Suppressor macrophage treated with lipopolysaccharide for 4 hours (primary cell): ENCODE results near the gene RABEP1.
A peak's percentile ranks its signal among the peaks of the same experiment; 100 is the strongest.

Experiments
- DNase-seq: peaks from one replicate; pipeline ENCODE4 v3.0.0-alpha.2; 2020

Gene RABEP1

DNA sequence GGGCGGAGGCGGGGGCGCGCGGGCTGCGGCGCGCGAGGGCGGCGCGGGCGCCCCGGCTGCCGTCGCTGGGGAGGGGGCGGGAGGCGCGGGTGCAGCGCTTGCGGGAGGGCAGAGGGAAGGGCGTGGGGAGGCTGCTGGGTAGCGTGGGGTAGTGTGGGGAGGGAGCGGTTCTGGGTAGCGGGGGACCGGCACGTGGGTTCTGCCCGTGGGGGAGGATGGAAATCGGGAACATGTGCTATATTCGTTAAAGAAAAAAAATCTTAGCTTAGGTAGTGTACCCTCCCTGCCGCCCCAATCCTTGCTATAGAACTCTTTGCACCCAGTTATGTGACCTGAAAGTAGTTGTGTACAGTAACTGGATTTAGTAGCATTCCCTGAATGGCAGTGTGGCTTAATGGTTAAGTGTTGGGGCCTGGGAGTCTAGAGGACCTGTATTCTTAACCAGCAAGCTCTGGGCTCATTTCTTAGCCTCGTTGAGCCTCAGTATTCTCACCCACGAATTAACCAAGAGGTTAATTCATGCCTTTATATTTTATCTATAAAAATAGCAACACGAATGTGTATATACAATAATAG, 646 bp downstream of the RABEP1 start:
- peak; percentile 16 for DNase-seq

DNA sequence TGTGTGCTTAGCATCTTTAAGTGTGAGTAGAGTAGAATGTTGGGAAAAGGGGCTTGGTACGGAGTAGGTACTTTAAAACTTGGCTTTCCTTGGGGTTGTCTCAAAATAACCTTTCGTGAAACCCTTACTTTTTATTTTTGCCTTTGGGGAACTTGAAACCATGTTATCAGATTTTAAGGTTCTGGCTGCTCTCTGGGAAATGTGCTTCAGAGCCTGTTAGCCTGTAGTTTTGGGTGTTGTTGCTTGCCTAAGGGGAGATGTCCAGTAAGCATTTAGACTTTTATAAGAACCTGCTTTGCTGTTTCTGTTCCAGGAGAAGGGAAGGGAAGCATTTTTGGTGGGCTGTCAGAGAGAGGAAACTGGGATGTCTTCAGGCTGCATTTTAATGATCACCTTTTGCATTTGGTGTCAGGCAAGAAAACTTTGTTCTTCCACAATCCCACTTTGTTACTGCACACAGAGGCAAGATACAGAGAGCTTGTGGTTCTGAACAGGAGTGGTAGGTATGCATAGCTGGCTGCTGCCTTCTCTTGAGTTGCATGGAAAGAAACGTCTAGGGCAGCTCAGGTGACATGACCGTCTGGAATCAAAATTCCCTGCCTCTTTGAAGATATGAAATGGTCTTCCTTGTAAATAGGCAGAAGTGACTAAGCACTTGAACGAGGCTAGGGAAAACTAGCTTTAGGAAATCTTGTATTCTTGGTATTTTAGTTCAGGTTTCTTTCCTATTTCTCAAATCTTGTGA, 1.7 kb downstream of the RABEP1 start:
- DNase-seq, result no peak

DNA sequence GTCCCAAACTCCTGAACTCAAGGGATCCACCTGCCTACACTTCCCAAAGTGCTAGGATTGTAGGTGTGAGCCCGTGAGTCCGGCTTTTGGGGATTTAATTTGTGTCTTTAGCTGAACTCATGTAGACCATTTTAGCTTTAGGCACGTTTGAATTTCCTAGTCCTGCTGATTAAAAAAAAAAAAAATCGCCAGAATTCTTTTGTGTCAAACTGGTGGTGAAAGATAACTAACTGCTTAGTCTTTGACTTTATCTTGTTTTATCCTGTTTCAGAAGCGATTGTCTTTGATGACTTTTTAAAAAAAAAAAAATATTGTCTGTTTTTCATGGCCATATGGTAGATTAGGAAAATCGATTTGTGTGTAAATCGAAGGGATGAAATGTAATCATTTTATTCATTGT, 2.6 kb downstream of the RABEP1 start:
- no peak for DNase-seq

DNA sequence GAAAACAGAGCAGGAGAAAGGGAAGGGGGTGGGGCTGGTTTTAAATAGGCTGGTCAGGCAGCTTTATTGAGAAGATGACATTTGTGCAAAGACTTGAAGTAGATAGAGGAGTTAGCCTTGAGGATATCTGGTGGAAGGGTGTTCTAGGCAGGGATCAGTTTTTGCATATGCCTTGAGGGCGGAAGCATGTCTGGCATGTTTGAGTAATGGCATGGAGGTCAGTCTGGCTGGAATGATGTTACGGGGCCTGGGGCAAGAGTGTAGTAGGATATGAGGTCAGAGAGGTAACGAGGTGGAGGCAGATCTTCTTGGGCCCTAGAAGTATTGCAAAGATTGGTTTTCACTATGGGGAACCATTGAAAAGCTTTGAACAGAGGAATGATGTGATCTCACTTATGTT, 4.8 kb downstream of the RABEP1 start:
- DNase-seq, result no peak

DNA sequence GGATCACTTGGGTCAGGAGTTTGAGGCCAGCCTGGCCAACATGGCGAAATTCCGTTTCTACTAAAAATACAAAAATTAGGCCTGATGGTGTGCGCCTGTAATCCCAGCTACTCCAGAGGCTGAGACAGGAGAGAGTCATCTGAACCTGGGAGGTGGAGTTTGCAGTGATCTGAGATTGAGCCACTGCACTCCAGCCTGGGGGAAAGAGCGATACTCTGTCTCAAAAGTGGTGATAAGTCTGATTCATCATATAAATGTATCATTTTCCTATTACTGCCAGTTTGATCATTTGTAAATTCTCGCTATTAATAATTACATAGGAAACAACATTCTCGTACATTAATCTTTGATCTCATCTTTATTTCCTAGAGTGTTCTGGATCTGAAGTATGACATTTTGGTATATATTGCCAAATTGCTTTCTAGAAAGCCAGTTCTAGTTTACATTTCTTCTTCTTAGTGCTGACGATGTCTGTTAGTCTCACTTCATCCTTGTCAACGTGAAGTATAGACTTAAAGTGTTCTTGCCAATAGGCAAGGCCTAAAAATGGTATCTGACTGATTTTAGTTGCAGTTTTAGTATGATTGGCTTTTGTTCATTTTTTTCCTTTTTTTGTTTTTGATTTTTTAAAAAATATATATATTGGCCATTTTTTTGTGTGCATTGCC, 9.7 kb downstream of the RABEP1 start:
- DNase-seq, result no peak

DNA sequence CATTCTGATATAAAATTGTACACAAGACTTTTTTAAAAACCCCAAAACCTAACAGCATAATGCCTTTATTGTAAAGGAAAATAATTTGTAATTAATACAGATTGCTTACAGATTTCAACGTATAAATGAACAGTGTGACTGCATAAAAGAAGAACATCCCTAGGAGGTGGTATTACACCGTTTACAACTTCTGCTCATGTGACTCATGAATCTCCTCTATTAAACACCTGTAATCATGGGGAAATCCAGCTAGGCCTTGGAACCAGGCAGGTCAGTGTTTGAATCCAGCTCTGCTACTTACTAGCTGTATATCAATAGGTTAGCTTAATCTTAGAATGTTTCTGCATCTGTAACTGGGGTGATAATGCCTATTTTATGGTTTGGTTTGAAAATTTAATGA, 15.2 kb downstream of the RABEP1 start:
- DNase-seq, result no peak

DNA sequence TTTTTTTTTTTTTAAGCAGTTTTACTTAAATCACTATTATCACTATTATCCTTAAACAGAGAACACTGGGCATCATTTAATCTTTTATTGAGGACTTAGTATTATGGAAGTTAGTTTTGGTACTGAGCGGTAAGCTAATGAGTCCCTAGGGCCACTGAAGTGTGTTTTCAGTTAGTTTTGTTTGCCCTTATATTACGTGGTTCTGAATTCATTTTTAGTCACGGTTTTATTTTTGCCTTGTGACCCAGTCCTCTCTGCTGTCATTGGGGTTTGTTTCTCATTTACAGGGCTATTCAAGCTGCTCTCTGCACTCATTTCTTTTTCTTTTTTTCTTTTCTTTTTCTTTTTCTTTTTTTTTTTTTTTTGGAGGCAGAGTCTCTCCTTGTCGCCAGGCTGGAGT, 17.3 kb downstream of the RABEP1 start:
- no peak for DNase-seq

DNA sequence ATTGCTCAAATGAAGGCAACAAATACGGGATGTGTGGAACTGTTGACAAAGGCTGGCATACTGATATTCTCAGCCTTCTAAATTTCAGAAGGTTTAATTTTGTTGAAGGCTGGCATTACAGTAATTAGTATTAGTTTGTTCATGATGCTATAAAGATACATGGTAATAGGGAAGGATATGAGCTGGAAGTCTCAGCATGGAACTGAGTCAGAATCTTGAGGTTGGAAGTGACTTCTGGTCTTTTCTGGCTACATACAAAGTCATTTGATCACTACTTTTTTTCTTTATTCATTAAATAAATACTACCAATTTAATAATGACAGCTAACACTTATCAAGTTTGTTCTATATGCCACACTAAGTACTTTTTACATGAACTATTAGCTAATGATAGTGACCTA, 22.6 kb downstream of the RABEP1 start:
- DNase-seq, result peak; percentile 59

DNA sequence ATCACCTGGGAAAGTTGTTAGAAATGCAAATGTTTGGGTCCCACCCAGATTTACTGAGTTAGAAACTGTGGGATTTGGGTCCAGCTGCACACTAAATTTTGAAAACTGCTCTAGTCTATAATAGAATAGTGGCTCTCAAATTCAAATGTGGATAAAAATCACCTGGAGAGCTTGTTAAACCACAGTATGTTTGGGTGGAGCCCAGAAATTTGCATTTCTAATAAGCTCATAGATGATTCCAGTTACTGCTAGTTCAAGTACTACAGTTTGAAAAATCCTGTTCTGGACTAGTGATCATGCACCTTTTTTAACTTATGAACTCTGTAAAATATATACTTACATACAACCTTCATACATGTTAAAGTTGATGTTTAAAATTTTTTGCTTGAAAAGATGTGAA, 27.8 kb downstream of the RABEP1 start:
- DNase-seq, result no peak

DNA sequence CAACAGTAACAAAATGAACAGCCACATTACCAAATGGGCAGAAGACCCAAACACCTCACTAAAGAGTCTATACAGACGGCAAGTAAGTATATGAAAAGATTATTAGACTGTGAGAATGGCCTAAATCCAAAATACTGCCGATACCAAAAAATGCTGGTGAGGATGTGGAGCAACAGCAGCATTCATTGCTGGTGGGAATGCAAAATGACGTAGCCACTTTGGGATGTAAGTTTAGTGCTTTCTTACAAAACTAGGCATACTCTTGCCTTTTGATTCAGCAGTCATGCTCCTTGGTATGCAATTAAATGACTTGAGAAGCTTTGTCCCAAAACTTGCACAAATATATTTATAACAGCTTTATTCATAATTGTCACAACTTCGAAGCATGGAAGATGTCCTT, 43.8 kb downstream of the RABEP1 start:
- no peak for DNase-seq

DNA sequence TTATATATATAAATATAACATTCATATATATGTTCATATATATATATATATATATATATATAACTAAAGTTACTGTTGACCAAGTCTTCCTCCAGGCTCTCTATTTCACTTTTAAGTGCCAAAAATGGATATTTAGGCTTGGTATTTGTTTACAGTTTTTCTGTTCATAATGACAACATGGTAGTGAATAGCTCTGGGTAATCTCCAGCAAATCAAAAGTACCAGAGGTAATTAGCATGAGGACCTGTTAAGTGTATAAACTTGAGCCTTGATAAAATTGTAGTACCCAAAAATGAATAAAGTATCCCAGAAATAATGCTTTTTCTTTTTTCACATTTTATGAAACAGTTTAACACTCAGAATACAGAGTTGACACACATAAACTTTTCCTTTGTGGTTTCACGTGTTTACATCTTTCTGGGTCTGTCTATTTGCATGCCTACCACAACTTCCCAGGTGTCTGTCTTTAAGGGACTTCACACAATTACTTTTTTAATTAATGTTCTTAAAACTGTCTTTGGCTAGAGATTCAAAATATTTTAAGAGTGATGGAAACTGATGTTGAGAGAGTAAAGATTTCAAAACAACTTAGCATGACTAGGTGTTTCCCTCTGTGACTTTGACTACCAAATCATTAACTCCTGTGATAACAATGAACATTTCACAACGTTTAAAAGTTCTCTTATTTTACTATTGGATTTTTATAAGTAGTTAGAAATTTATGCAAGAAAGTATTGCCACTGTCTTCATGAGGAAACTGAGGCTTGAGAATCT, 47.9 kb downstream of the RABEP1 start:
- no peak for DNase-seq

DNA sequence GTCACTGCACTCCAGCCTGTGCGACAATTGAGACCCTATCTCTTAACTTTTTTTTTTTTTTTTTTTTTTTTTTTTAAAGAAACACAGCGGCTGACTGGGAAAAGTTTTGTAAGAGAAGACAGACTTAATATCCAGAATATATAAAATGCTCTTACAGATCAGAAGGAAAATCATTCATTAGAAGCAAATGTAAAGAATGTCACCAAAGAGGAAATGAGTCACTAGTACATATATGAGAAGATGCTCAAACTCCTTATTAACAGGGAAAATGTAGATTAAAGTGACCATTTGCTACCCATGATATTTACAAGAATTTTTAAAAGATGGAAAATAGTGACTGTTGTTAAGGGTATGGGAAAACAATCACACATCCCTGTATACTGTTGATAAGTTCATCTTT, 48.9 kb downstream of the RABEP1 start:
- DNase-seq, result no peak

DNA sequence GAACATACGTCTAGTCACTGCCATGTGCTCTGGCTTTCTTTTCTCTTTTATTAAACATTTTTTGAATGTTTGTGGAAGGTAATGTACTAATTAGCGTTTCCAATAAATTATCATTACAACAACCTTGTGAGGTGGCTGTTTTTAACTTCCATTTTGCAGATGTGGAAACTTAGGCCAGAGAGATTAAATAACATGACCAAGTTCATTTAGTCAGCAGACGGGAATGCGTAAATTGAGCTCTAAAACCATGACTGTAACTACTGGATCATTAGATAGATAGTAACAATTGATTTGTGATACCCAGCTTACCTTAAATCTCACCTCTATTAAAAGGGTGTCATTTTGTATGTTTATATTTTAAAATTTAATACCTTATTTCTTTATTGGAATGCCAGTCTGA, 49.4 kb downstream of the RABEP1 start:
- DNase-seq, result no peak

DNA sequence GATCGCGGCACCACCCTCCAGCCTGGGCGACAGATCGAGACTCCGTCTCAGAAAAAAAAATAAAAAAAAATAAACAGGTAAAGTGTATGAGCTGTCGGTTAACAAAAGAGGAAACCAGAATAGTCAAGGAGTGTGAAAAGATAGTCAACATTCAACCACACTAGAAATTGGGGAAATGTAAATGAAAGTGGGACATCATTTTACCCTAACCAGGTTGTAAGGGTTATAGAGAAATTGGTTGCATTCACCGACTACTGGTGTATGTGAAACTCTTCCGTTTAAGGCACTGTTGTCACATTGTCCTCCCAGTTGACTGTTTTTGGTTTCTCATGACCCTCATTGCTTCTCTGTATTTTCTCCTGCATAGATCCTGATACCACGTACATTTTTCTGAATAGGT, 62.8 kb downstream of the RABEP1 start:
- DNase-seq, result no peak

DNA sequence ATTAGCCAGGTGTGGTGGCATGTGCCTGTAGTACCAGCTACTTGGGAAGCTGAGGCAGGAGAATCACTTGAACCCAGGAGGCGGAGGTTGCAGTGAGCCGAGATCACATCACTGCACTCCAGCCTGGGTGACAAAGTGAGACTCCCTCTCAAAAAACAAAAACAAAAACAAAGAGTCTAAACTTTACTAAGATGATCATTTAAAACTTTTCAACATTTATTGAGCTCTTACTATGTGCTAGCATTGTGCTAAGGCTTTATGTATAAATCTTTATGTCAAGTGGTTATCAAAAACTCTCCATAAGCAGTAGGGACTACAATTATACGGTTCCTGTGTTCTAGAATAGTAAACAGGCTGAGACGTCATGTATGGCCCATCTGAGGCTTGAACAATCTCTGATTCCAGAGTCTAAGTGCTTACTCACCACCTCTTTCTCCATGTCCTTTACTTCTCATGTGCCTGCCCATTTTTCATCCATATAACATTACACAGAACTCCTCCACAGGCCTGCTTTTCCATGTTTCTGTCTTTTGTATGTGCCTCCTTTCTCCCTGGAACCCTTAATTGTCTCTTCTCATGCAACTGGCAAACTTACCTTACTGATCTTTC, 70.7 kb downstream of the RABEP1 start:
- DNase-seq, result no peak

DNA sequence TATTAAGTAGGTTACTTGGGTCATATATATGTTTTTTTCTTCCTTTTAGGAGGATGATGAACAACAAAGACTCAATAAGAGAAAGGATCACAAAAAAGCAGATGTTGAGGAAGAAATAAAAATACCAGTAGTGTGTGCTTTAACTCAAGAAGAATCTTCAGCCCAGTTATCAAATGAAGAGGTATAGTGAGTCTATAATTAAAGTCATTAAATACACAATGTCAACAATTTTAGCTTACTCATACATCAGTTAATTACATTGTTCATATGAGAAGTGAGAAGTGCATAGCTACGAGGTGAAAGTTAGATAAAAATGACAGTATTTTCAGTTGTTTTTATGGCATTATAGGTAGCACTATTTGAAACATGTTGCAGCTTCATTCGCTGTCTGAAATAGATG, 72.2 kb downstream of the RABEP1 start:
- DNase-seq, result no peak

DNA sequence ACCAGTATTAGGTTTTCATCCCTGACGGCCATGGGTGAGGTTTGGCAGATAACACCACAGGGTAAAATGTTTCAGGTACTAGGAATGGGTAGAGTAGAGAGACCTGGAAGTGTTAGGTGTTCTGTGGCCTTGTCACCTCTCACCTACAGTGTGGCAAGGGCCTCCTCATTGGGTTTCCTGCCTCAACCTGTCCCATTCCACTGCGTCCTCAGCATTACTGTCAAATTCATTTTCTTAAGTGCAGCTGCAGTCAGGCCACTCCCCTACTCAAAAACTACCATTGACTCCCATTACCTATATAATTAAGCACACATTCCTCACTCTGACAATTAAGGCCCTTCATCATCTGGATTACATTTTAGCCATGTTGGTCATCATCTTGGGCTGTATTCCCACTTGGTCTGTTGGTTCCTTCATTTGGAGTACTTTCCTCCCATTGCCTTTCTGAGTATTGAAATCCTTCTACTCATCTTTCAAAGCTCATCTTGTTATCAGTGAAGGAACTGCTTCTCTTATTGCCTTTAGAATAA, 72.9 kb downstream of the RABEP1 start:
- no peak for DNase-seq

DNA sequence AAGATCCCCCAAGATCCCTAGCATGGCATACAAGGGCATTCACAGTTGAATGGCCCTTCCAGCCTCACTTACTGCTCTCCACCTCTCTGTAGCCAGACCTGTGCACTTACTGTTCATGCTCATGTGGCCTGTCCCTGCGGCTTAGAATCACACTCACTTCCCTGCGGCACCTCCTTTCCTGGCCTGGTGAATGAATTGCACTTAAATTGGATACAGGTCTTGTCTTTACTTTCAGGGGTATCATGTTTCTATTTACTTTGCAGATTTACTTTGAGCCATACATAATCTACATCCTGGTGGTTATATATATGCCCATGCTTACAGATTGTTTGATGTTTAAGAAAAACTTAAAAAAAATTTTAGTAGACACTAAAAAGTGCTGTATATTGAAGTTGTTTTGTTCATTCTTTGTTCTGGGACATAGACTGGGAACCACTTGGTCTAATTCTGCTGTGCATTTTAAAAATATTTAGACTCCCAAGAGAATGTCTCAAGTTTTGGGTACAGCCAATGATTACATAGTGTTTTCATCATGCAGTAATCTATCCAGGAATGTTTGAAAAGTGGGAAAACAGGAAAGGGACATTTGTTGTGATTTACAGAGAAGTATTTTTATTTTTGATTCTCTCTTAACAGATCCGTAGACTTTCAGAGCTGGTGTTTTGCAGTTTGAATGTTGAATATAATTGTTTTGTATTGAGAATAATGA, 73.5 kb downstream of the RABEP1 start:
- no peak for DNase-seq

DNA sequence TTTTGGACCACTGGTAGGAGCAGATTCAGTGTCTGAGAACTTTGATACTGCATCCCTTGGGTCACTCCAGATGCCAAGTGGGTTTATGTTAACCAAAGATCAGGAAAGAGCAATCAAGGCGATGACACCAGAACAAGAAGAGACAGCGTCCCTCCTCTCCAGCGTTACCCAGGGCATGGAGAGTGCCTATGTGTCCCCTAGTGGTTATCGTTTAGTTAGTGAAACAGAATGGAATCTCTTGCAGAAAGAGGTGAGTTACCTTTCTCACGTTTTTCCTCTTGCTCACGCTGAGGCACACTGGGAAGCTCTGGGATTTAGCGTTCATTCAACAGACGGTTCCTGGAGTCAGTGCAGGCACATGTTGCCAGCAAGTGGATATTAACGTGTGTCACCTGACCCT, 79.3 kb downstream of the RABEP1 start:
- DNase-seq, result no peak

DNA sequence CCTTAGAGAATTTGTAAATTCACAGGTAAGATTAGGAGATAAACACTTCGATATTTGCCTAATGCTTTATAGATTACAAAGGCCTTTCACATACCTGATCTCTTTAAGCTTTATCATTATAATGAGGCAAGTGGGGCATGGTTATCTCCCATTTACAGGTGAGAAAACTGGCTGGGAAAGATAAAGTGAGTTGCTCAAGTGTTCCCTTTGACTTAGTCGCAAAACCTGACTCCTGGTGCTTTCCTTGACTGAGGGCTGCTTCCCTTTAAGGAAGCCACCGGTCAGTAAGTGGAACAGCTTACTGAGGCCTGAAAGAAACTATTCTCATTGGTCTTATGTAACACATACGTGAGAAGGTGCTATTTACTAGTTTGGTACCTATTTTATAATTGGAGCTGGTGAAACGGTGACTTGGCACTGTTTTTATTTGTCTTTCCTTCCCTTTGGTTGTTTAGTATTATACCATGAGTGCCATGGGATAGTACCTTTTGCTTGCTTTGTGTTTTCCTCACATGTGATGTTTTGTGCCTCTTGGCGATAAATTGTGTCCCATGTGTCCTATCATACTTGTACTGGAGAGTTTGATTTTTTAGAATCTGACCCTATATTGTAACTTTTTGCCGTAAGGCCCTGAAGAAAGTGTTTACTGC, 80.2 kb downstream of the RABEP1 start:
- no peak for DNase-seq

DNA sequence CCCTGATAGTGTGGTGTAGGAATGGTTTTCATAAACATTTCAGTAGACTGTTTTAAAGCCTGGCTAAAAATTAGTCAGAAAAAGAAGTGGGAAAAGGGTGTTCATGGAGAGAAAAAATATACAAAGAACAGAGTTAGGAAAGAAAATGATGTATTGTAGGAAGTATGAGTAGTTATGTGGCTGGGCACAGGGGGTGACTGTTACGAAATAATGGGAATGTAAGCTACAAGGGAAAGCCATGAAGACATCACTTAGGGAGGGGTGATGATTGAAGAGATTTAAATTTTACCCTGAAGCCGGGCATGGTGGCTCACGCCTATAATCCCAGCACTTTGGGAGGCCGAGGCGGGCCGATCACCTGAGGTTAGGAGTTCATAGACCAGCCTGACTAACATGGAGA, 82.1 kb downstream of the RABEP1 start:
- peak; percentile 32 for DNase-seq

DNA sequence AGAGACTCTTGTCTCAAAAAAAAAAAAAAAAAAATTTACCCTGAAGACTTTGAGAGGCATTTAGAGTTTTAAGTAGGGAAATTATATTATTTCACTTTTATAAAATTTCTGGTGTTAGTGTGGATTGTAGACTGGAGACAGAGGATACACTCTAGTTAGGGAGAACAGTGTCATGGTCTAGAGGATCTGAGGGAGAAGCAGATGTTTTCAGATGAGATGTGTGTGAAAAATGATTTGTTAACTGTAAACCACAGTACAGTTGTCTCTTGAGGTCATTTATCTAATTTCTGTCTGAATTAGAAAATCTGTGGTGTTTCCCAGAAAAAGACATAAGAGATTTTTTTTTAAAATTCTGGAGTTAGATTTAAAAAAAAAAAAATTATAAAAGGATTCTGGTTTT, 82.6 kb downstream of the RABEP1 start:
- DNase-seq, result no peak
